HK-2 (cell line): Measurements from ENCODE around the gene MARCHF9.
"Not testable (repeated sequence)": the region's sequence is repeated elsewhere in the genome, so short reads cannot be mapped to it uniquely, and the experiment has no call there.

Source experiments
- DNase-seq: peaks from one replicate; pipeline ENCODE4 v3.0.0-alpha.2; 2018; ENCODE audit not compliant: unreplicated experiment

The MARCHF9 gene

GRCh38 chr12:57754411-57755193 lies at the start of gene MARCHF9:
Gene MARCHF9, plus strand, starts transcription at chr12:57755103. Its CDS starts 426 bp downstream, at chr12:57755529.
- DNase-seq, result no peak

- DNase-seq, result no peak
Measured at GRCh38 chr12:57707250-57707649, 47.7 kb upstream of the MARCHF9 start.

- DNase-seq, result no peak
Measured at GRCh38 chr12:57708296-57708695, 46.6 kb upstream of the MARCHF9 start.

GRCh38 chr12:57712701-57713100 lies 42.2 kb upstream of the MARCHF9 start:
- no peak for DNase-seq

- no peak for DNase-seq
Measured at GRCh38 chr12:57713209-57713608, 41.7 kb upstream of the MARCHF9 start.

GRCh38 chr12:57715036-57715748 lies 39.7 kb upstream of the MARCHF9 start:
- DNase-seq, result not testable (repeated sequence)

- no peak for DNase-seq
Measured at GRCh38 chr12:57715786-57716185, 39.1 kb upstream of the MARCHF9 start.

- DNase-seq, result no peak
Measured at GRCh38 chr12:57716305-57716704, 38.6 kb upstream of the MARCHF9 start.

- no peak for DNase-seq
Measured at GRCh38 chr12:57717131-57717530, 37.8 kb upstream of the MARCHF9 start.

- DNase-seq, result no peak
Measured at GRCh38 chr12:57717846-57718640, 36.9 kb upstream of the MARCHF9 start.

GRCh38 chr12:57718641-57719528 lies 36.0 kb upstream of the MARCHF9 start:
- DNase-seq, result no peak

GRCh38 chr12:57719777-57720605 lies 34.9 kb upstream of the MARCHF9 start:
- no peak for DNase-seq

GRCh38 chr12:57720606-57721595 lies 34.0 kb upstream of the MARCHF9 start:
- DNase-seq, result no peak

GRCh38 chr12:57721846-57722608 lies 32.9 kb upstream of the MARCHF9 start:
- not testable (repeated sequence) for DNase-seq

- DNase-seq, result no peak
Measured at GRCh38 chr12:57722716-57723629, 31.9 kb upstream of the MARCHF9 start.

- DNase-seq, result no peak
Measured at GRCh38 chr12:57723630-57723962, 31.3 kb upstream of the MARCHF9 start.
